Upper lobe of right lung (tissue), 1 donor: ENCODE results near the gene ANKS1B. TPM values are rescaled to one million over a fixed set of nuclear protein-coding genes. Genes with fewer than 3 reads are reported as not detected.

Experiments used
- ATAC-seq: fragments of 200-7000 bp; cut with Tn5 transposase; one replicate; pipeline ENCODE4 v1.9.1; 2020; ENCODE audit warnings: mild to moderate bottlenecking, moderate library complexity
- DNase-seq: peaks from one replicate; pipeline ENCODE4 v3.0.0-alpha.2; 2020
- H3K27ac ChIP-seq: fragments of 200-600 bp; one replicate; pipeline ENCODE4 v1.8.0; 2022
- H3K27me3 ChIP-seq: fragments of 200-600 bp; one replicate; pipeline ENCODE4 v1.8.0; 2022; ENCODE audit warnings: mild to moderate bottlenecking
- H3K36me3 ChIP-seq: fragments of 200-600 bp; one replicate; pipeline ENCODE4 v1.8.0; 2022
- H3K4me1 ChIP-seq: fragments of 200-600 bp; one replicate; pipeline ENCODE4 v1.8.0; 2022
- H3K4me3 ChIP-seq: fragments of 200-600 bp; one replicate; pipeline ENCODE4 v1.8.0; 2022; ENCODE audit warnings: mild to moderate bottlenecking
- H3K9me3 ChIP-seq: fragments of 200-600 bp; one replicate; pipeline ENCODE4 v1.8.0; 2022
- intact Hi-C: fragments of 100-400 bp; cut with DNase I; formaldehyde crosslinking; loops from one replicate; pipeline ENCODE4 v1.11.0; 2022
- total RNA-seq: library from RNA; stranded (reverse); fragmentation: NEBNext Ultra II Directional; extraction: Animal tissue kit (Norgen Biotek cat#: 25700); gene quantifications from one replicate; pipeline ENCODE4 v1.2.1, GENCODE V29; 2021
- TF ChIP-seq, protein P1 (sequence below): fragments of 200-600 bp; IDR thresholded peaks from one replicate; pipeline ENCODE4 v1.8.0; 2022; ENCODE audit warnings: antibody characterized with exemption
- donor health status: DM: no; HTN: yes; CAD: no; lungs with severe emphysema.

Gene ANKS1B
- total RNA-seq, 1 donor from 2014 or later, result 5.3 TPM

DNA sequence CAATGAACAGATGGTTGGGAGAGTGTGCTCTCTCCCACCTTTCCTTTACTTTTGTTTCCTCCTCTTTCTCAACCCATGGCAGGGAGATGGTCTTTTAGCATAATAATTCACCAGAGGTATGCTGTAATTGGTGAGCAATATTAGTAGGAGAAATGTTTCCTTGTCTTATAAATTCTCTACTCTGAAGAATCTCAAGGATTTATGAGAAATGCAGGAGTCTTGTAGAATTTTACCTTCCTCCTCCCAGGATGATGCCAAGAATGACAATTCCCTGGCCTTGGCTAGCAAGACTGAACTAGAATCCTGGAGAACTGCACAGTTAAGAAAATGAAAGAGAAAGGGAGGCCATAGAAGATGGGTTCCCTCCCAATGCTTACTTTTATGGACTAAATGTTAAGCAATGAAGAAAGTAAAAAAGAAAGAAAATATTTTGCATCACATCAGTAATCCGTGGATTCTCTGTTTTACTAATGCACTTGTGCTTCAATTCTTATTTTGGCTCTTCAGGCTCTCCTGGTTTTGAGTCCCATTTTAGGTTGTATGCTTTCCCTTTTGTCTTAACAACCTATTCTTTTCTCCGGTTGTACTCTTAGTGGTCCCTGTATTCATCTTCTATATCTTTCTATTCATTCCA, 530.1 kb downstream of the ANKS1B start:
- TF ChIP-seq, protein P1, sequence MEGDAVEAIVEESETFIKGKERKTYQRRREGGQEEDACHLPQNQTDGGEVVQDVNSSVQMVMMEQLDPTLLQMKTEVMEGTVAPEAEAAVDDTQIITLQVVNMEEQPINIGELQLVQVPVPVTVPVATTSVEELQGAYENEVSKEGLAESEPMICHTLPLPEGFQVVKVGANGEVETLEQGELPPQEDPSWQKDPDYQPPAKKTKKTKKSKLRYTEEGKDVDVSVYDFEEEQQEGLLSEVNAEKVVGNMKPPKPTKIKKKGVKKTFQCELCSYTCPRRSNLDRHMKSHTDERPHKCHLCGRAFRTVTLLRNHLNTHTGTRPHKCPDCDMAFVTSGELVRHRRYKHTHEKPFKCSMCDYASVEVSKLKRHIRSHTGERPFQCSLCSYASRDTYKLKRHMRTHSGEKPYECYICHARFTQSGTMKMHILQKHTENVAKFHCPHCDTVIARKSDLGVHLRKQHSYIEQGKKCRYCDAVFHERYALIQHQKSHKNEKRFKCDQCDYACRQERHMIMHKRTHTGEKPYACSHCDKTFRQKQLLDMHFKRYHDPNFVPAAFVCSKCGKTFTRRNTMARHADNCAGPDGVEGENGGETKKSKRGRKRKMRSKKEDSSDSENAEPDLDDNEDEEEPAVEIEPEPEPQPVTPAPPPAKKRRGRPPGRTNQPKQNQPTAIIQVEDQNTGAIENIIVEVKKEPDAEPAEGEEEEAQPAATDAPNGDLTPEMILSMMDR, result no peak
- intact Hi-C loops, result no loop called here
- H3K27ac ChIP-seq, result no peak overlapping the region
- H3K9me3 ChIP-seq, result peaks cover under 1% of the 10 kb centered on the region
- no peak for DNase-seq
- no peak overlapping the region for H3K4me3 ChIP-seq
- H3K36me3 ChIP-seq, result no peaks in the 10 kb centered on the region
- no peaks in the 10 kb centered on the region for H3K27me3 ChIP-seq
- ATAC-seq, result no peak
- no peaks in the 10 kb centered on the region for H3K4me1 ChIP-seq

DNA sequence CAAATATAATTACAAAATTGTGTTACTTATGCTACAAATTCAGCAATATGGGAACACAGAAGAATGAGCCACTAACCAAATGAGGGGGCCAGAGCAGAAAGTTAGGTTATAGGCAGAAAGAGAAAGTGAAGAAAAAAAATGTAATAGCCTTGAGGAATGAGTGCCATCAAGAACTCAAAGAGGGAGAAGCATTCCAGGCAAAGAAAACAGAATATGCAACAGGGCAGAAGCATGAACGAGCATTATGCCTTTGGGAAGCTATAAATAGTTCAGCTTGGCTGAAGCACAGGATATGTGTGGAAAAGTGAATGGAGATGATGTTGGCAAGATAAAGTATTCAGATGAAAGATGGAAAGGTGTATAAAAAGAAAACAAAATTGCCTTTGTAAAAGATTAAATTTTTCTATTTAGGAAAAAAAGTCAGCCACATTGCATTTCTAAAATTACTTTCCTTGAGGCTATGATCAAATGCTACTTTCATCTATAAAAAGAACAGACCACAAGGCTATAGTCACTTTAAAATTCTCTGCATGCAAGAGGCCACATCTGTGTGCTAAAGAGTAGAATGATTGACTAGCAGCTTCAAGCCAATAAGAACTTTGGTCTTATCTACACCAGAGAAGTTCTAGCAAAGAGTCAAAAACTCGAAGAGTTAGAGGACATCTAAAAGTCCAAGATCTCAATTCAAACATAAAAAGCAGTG, 530.7 kb downstream of the ANKS1B start:
- Histone ChIP-seq H3K4me1 (no peaks in the 10 kb centered on the region), H3K36me3 (no peaks in the 10 kb centered on the region), H3K27ac (no peak overlapping the region), H3K27me3 (no peaks in the 10 kb centered on the region), H3K4me3 (no peak overlapping the region), H3K9me3 (no peaks in the 10 kb centered on the region)
- intact Hi-C loops, result no loop called here
- ATAC-seq (no peak), DNase-seq (no peak)
- TF ChIP-seq, protein P1, result no peak

DNA sequence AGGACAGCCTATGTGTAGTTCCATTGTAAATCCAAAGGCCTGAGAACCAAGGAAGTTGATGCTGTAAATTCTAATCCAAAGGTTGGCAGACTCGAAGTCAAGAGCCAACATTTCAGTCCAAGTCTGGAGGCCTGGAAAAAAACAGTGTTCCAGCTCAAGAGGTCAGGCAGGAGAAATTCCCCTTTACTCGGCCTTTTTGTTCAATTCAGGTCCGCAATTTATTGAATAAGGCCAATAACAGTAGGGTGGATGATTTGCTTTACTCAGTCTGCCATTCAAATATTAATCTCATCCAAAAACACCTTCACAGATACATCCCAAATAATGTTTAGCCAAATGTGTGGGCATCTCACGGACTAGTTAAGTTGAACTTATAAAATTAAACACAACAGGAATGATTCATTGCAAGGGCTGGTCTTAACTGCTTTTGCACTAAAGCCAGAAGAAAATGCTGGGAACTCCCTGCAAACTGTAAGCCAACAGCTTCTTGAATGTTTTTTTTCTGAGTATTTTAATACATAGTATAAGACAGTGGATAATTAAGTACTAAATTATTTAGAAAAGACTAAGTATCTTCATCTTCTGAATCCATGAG, 534.6 kb downstream of the ANKS1B start:
- Histone ChIP-seq H3K4me3 (no peak overlapping the region), H3K27me3 (no peaks in the 10 kb centered on the region), H3K9me3 (no peaks in the 10 kb centered on the region), H3K4me1 (no peaks in the 10 kb centered on the region), H3K27ac (no peak overlapping the region), H3K36me3 (no peaks in the 10 kb centered on the region)
- TF ChIP-seq, protein P1, result no peak
- DNase-seq (no peak), ATAC-seq (no peak)
- intact Hi-C loops, result no loop called here

DNA sequence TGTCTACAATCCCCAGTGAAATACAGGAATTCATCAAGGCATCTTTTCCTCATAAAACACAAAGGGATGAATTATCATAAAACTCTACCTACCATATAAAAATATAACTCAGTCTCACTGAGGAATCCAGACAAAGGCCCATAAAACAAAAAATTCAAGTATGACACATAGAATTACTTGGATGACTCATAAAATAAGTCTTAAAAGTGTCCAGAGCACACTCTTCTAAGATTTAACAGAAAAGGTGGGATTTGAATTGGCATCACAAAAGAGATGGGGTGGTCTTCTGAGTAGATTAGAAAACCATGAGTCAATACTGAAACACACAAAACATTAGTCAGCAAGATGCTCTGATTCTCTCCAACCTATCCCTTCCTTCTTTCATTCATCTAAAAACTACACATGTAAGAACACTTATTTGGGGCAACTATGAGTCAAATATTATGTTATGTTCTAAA, 539.8 kb downstream of the ANKS1B start:
- TF ChIP-seq, protein P1, result no peak
- H3K27ac ChIP-seq, result no peak overlapping the region
- DNase-seq (no peak), ATAC-seq (no peak)
- no peaks in the 10 kb centered on the region for H3K4me1 ChIP-seq
- H3K36me3 ChIP-seq, result no peaks in the 10 kb centered on the region
- no peaks in the 10 kb centered on the region for H3K9me3 ChIP-seq
- H3K4me3 ChIP-seq, result no peak overlapping the region
- H3K27me3 ChIP-seq, result no peaks in the 10 kb centered on the region
- intact Hi-C loops, result no loop called here

DNA sequence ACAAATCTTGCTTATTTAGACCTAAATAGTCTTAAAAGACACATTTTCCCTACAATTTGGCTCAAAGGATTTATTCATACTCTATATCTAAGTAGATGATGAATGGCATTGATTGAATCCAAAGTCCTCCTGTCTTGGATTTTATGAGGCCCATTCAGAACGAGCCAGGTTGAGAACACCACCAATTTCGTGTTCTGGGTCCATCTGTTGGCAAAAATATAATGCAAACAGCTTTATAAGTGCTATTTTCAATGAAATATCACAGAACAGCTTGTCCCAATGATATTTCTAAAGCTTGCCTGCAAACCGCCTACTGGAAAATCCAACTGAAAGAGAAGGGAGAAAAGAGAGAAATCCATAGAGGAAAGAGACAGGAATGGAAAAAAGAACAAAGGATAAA, 542.0 kb downstream of the ANKS1B start:
- ATAC-seq (no peak), DNase-seq (no peak)
- Histone ChIP-seq H3K4me1 (no peaks in the 10 kb centered on the region), H3K36me3 (no peaks in the 10 kb centered on the region), H3K27me3 (no peaks in the 10 kb centered on the region), H3K4me3 (no peak overlapping the region), H3K9me3 (no peaks in the 10 kb centered on the region), H3K27ac (no peak overlapping the region)
- intact Hi-C loops, result no loop called here
- TF ChIP-seq, protein P1, result no peak
